Fibroblast of pulmonary artery (primary cell): ENCODE measurements around the gene PANK3.
A peak's percentile ranks its signal among the peaks of the same experiment; 100 is the strongest.

Experiments
- DNase-seq: peaks from one replicate; pipeline ENCODE4 v3.0.0-alpha.2; 2010; ENCODE audit warnings: low read depth
- H3K4me3 ChIP-seq: replicated peaks from 2 replicates; pipeline ENCODE4 v1.5.1; 2011; ENCODE audit warnings: low read depth, mild to moderate bottlenecking, control low read depth, low read length, moderate library complexity
- CTCF ChIP-seq: IDR thresholded peaks from 2 replicates; pipeline ENCODE4 v1.5.1; 2011; ENCODE audit warnings: mild to moderate bottlenecking, control low read depth, low read length, inconsistent platforms; ENCODE audit errors: missing control alignments

Gene PANK3

GRCh38 chr5:168604436-168604835, 25.3 kb upstream of the PANK3 start:
- TF ChIP-seq CTCF = no peak
- no peak for DNase-seq
- no peak overlapping the region for H3K4me3 ChIP-seq

- no peak for TF ChIP-seq CTCF
- peak; percentile 41 for DNase-seq
- H3K4me3 ChIP-seq = no peak overlapping the region
Measured at GRCh38 chr5:168603746-168604145, 24.6 kb upstream of the PANK3 start.

GRCh38 chr5:168602517-168602916, 23.3 kb upstream of the PANK3 start:
- no peak for DNase-seq
- no peak for TF ChIP-seq CTCF
- H3K4me3 ChIP-seq = no peak overlapping the region

- no peak overlapping the region for H3K4me3 ChIP-seq
- no peak for DNase-seq
- no peak for TF ChIP-seq CTCF
Measured at GRCh38 chr5:168601972-168602371, 22.8 kb upstream of the PANK3 start.

- H3K4me3 ChIP-seq = no peak overlapping the region
- TF ChIP-seq CTCF = no peak
- DNase-seq = no peak
Measured at GRCh38 chr5:168600409-168600808, 21.2 kb upstream of the PANK3 start.

GRCh38 chr5:168599826-168600225, 20.7 kb upstream of the PANK3 start:
- no peak for TF ChIP-seq CTCF
- no peak overlapping the region for H3K4me3 ChIP-seq
- no peak for DNase-seq

- no peak for DNase-seq
- no peak overlapping the region for H3K4me3 ChIP-seq
- no peak for TF ChIP-seq CTCF
Measured at GRCh38 chr5:168598639-168599038, 19.5 kb upstream of the PANK3 start.
